GM18505 (cell line): Measurements from ENCODE around the gene SLC10A1.
A peak's percentile ranks its signal among the peaks of the same experiment; 100 is the strongest.
"Not testable (repeated sequence)": the region's sequence is repeated elsewhere in the genome, so short reads cannot be mapped to it uniquely, and the experiment has no call there.

ENCODE experiments used
- ATAC-seq: cut with Tn5 transposase; IDR thresholded peaks from one replicate; pipeline ENCODE4 v1.9.1; 2021; ENCODE audit not compliant: unreplicated experiment
- POLR2A ChIP-seq: IDR thresholded peaks from 4 replicates; pipeline ENCODE4 v1.6.1; 2011; ENCODE audit warnings: borderline replicate concordance; ENCODE audit not compliant: insufficient read depth, insufficient read length; ENCODE audit errors: extremely low read depth

SLC10A1 gene

GRCh38 chr14:69753860-69754259 lies 43.2 kb downstream of the SLC10A1 start:
- TF ChIP-seq POLR2A: no peak
- ATAC-seq: no peak

DNA sequence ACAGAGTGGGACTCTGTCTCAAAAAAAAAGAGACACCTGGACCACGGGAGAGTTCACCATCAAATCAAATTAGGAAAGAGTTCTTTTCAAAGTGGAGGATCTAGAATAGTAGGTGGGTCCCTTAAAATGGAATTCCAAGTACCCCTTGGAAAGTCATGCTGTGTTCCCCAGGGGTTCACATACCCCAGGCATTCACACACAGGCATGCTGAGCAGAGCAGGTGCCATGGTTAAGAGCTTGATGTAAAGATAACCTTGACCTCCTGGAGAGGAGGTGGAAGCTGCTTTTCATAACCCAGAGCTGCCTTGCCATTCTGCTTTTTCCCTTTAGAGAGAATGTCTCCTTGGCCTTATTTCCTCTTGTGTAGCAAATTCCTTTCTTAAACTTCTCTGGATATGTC lies 44.3 kb downstream of the SLC10A1 start:
- ATAC-seq: no peak
- no peak for TF ChIP-seq POLR2A

DNA sequence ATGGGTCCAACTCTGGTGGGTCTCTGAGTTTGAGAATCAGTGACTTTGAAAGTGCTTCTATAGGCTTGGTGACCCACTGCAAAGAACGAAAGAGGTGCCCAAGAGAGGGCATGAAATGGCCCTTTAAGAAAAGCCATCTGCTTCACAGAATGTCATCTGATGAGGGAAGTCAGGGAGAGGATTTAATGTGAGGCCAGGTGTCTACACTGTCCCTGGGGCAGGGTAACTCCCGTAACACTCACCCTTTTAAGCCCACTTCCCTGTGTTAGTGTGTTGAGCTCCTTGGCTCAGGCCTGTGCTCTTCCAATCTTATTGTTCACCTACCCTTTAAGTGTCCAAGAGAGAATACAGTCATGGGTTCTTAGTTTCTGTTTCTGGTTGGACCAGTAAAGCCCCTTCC lies 46.5 kb downstream of the SLC10A1 start:
- no peak for TF ChIP-seq POLR2A
- ATAC-seq: no peak

DNA sequence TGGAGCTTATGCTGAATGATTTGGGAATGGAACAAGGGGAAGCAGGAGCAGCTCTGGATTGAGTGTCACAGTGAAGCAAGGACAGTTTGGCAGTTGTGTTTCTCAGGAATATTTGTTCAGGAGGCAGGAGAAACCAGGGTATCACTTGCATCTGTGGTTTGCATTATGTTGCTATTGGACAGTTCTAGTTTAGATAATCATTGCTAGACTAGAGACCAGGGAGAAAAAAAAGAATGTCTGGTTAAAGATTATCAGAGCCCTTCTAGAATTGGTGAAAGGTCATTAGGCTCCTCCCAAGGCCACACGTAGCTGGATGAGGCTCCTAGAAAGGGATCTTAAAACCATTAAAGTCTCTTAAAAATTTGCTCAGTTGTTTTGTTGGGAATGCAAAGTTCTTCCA lies 47.1 kb downstream of the SLC10A1 start:
- no peak for ATAC-seq
- TF ChIP-seq POLR2A: no peak

GRCh38 chr14:69741055-69741454 lies 56.0 kb downstream of the SLC10A1 start:
- no peak for TF ChIP-seq POLR2A
- no peak for ATAC-seq

DNA sequence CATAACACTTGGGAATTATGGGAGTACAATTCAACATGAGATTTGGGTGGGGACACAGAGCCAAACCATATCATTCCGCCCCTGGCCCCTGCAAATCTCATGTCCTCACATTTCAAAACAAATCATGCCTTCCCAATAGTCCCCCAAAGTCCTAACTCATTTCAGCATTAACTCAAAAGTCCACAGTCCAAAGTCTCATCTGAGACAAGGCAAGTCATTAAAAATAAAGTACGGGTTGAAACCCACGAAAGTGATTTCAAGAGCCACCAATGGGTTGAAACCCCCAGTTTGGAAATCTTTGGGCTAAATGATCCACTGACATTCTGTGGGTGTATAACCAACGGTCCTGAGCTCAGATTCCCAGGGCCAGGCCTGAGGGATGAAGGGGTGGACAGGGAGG lies 60.6 kb downstream of the SLC10A1 start:
- ATAC-seq: not testable (repeated sequence)

- ATAC-seq: not testable (repeated sequence)
Measured at GRCh38 chr14:69731919-69732598, 65.0 kb downstream of the SLC10A1 start.

DNA sequence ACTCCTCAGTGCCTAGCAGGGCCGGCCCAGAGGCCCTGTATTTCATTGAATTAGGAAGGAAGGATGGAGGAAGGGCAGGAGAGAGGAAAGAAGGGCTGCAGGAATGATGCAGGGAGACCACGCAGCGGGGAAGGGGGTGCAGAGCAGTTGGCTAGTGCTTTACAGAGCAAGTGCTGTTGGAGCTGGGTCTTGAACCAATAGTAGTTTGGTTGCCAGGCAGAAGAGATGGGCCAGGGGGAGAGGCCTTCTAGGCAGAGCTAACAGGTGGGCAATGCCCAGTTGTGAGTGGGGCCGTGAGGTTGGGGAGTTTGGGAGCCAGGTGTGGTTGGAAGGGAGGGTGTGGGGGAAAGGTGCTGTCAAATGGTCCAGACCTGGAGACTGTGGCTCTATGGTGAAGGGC lies 69.2 kb downstream of the SLC10A1 start:
- no peak for ATAC-seq
- TF ChIP-seq POLR2A: no peak

GRCh38 chr14:69726761-69727511 lies 70.1 kb downstream of the SLC10A1 start:
- peak; percentile 77 for ATAC-seq
- no peak for TF ChIP-seq POLR2A
